Measurements from ENCODE around the gene SLC2A5.
"Not testable (repeated sequence)": the region's sequence is repeated elsewhere in the genome, so short reads cannot be mapped to it uniquely, and the experiment has no call there.

Gene SLC2A5

GRCh38 chr1:9095818-9096217 lies 26.4 kb upstream of the SLC2A5 start:
- Histone ChIP-seq H2AK5ac (ENCODE audit: low read length, severe bottlenecking) (no peak overlapping the region), H3K14ac (ENCODE audit: low read length in 2 of 2) (no peak overlapping the region), H3K4ac (ENCODE audit: low read depth in 1 of 2, low read length in 2 of 2) (no peak overlapping the region), H2BK120ac (ENCODE audit: low read depth, low read length) (no peak overlapping the region), H3K18ac (ENCODE audit: low read depth in 1 of 2, low read length in 2 of 2) (no peak overlapping the region), H3K27ac (ENCODE audit: low read length, poor library complexity, severe bottlenecking) (no peak overlapping the region), H3K4me3 (ENCODE audit: insufficient read depth in 1 of 2, low read depth in 1 of 2, low read length in 2 of 2) (no peak overlapping the region), H2BK12ac (ENCODE audit: low read length in 2 of 2) (no peak overlapping the region), H3K4me1 (ENCODE audit: control insufficient read depth, insufficient read depth, low read depth, low read length) (peaks cover 10% of the 10 kb centered on the region), H2BK15ac (ENCODE audit: low read depth, poor library complexity, severe bottlenecking) (no peak overlapping the region), H3K9me3 (ENCODE audit: control insufficient read depth, low read length) (peaks cover 8% of the 10 kb centered on the region), H4K91ac (ENCODE audit: low read length) (no peak overlapping the region), H2AFZ (ENCODE audit: low read depth, low read length) (no peak overlapping the region), H3K4me2 (ENCODE audit: low read length, poor library complexity, severe bottlenecking) (no peak overlapping the region), H3K9ac (ENCODE audit: low read length) (no peak overlapping the region), H2BK5ac (ENCODE audit: low read depth, low read length, poor library complexity, severe bottlenecking) (no peak overlapping the region), H4K8ac (ENCODE audit: low read length) (no peak overlapping the region), H3K36me3 (ENCODE audit: control insufficient read depth in 1 of 2, insufficient read depth in 2 of 2, low read depth in 1 of 2, low read length in 2 of 2) (no peaks in the 10 kb centered on the region), H3K79me1 (replicated peaks; ENCODE audit: low read length, poor library complexity, severe bottlenecking) (no peaks in the 10 kb centered on the region), H3K27me3 (ENCODE audit: control insufficient read depth in 1 of 2, insufficient read depth in 1 of 2, low read length in 2 of 2) (peaks cover 9 to 16% of the 10 kb centered on the region in 2 experiments), H3K23ac (ENCODE audit: low read length in 2 of 2) (no peak overlapping the region)
- no CpG with 5 or more reads among the region's 2 CpGs for WGBS
- DNase-seq, result no peak

GRCh38 chr1:9093996-9094595 lies 24.7 kb upstream of the SLC2A5 start:
- not testable (repeated sequence) for H3K9ac ChIP-seq (ENCODE audit: low read length); H3K79me1 ChIP-seq (replicated peaks; ENCODE audit: low read length, poor library complexity, severe bottlenecking); H4K91ac ChIP-seq (ENCODE audit: low read length); H2AFZ ChIP-seq (ENCODE audit: low read depth, low read length); H2BK15ac ChIP-seq (ENCODE audit: low read depth, poor library complexity, severe bottlenecking); H4K8ac ChIP-seq (ENCODE audit: low read length); H2BK5ac ChIP-seq (ENCODE audit: low read depth, low read length, poor library complexity, severe bottlenecking); DNase-seq; H3K9me3 ChIP-seq (ENCODE audit: control insufficient read depth, low read length); H3K4me2 ChIP-seq (ENCODE audit: low read length, poor library complexity, severe bottlenecking); H2AK5ac ChIP-seq (ENCODE audit: low read length, severe bottlenecking); H3K18ac ChIP-seq (ENCODE audit: low read depth in 1 of 2, low read length in 2 of 2); H3K4me3 ChIP-seq (ENCODE audit: insufficient read depth in 1 of 2, low read depth in 1 of 2, low read length in 2 of 2); H3K27ac ChIP-seq (ENCODE audit: low read length, poor library complexity, severe bottlenecking); H3K23ac ChIP-seq (ENCODE audit: low read length in 2 of 2); H3K36me3 ChIP-seq (ENCODE audit: control insufficient read depth in 1 of 2, insufficient read depth in 2 of 2, low read depth in 1 of 2, low read length in 2 of 2); H3K4ac ChIP-seq (ENCODE audit: low read depth in 1 of 2, low read length in 2 of 2); H3K14ac ChIP-seq (ENCODE audit: low read length in 2 of 2); H2BK12ac ChIP-seq (ENCODE audit: low read length in 2 of 2); H2BK120ac ChIP-seq (ENCODE audit: low read depth, low read length); H3K4me1 ChIP-seq (ENCODE audit: control insufficient read depth, insufficient read depth, low read depth, low read length)
- peaks cover 16 to 21% of the 10 kb centered on the region in 2 experiments for H3K27me3 ChIP-seq (ENCODE audit: control insufficient read depth in 1 of 2, insufficient read depth in 1 of 2, low read length in 2 of 2)
- 91% methylated on average over 18 of the region's 18 CpGs for WGBS

GRCh38 chr1:9093581-9093980 lies 24.1 kb upstream of the SLC2A5 start:
- Histone ChIP-seq H3K4me1 (ENCODE audit: control insufficient read depth, insufficient read depth, low read depth, low read length) (no peaks in the 10 kb centered on the region), H2BK120ac (ENCODE audit: low read depth, low read length) (no peak overlapping the region), H2BK5ac (ENCODE audit: low read depth, low read length, poor library complexity, severe bottlenecking) (no peak overlapping the region), H3K4me3 (ENCODE audit: insufficient read depth in 1 of 2, low read depth in 1 of 2, low read length in 2 of 2) (no peak overlapping the region), H3K14ac (ENCODE audit: low read length in 2 of 2) (no peak overlapping the region), H3K79me1 (replicated peaks; ENCODE audit: low read length, poor library complexity, severe bottlenecking) (no peaks in the 10 kb centered on the region), H3K23ac (ENCODE audit: low read length in 2 of 2) (no peak overlapping the region), H3K9me3 (ENCODE audit: control insufficient read depth, low read length) (peaks cover 8% of the 10 kb centered on the region), H4K8ac (ENCODE audit: low read length) (no peak overlapping the region), H2AFZ (ENCODE audit: low read depth, low read length) (no peak overlapping the region), H3K9ac (ENCODE audit: low read length) (no peak overlapping the region), H3K27ac (ENCODE audit: low read length, poor library complexity, severe bottlenecking) (no peak overlapping the region), H3K27me3 (ENCODE audit: control insufficient read depth in 1 of 2, insufficient read depth in 1 of 2, low read length in 2 of 2) (peaks cover 18 to 25% of the 10 kb centered on the region in 2 experiments), H3K4ac (ENCODE audit: low read depth in 1 of 2, low read length in 2 of 2) (no peak overlapping the region), H2BK12ac (ENCODE audit: low read length in 2 of 2) (no peak overlapping the region), H3K4me2 (ENCODE audit: low read length, poor library complexity, severe bottlenecking) (no peak overlapping the region), H3K18ac (ENCODE audit: low read depth in 1 of 2, low read length in 2 of 2) (no peak overlapping the region), H3K36me3 (ENCODE audit: control insufficient read depth in 1 of 2, insufficient read depth in 2 of 2, low read depth in 1 of 2, low read length in 2 of 2) (no peaks in the 10 kb centered on the region), H2AK5ac (ENCODE audit: low read length, severe bottlenecking) (no peak overlapping the region), H4K91ac (ENCODE audit: low read length) (no peak overlapping the region), H2BK15ac (ENCODE audit: low read depth, poor library complexity, severe bottlenecking) (no peak overlapping the region)
- 79% methylated on average over 6 of the region's 6 CpGs for WGBS
- DNase-seq, result no peak

GRCh38 chr1:9093091-9093490 lies 23.7 kb upstream of the SLC2A5 start:
- Histone ChIP-seq H3K14ac (ENCODE audit: low read length in 2 of 2) (no peak overlapping the region), H3K4me2 (ENCODE audit: low read length, poor library complexity, severe bottlenecking) (no peak overlapping the region), H3K27me3 (ENCODE audit: control insufficient read depth in 1 of 2, insufficient read depth in 1 of 2, low read length in 2 of 2) (peaks cover 18 to 25% of the 10 kb centered on the region in 2 experiments), H3K9ac (ENCODE audit: low read length) (no peak overlapping the region), H3K36me3 (ENCODE audit: control insufficient read depth in 1 of 2, insufficient read depth in 2 of 2, low read depth in 1 of 2, low read length in 2 of 2) (no peaks in the 10 kb centered on the region), H4K8ac (ENCODE audit: low read length) (no peak overlapping the region), H2BK15ac (ENCODE audit: low read depth, poor library complexity, severe bottlenecking) (no peak overlapping the region), H2AFZ (ENCODE audit: low read depth, low read length) (no peak overlapping the region), H2BK120ac (ENCODE audit: low read depth, low read length) (no peak overlapping the region), H3K18ac (ENCODE audit: low read depth in 1 of 2, low read length in 2 of 2) (no peak overlapping the region), H2AK5ac (ENCODE audit: low read length, severe bottlenecking) (no peak overlapping the region), H3K79me1 (replicated peaks; ENCODE audit: low read length, poor library complexity, severe bottlenecking) (no peaks in the 10 kb centered on the region), H2BK12ac (ENCODE audit: low read length in 2 of 2) (no peak overlapping the region), H4K91ac (ENCODE audit: low read length) (no peak overlapping the region), H2BK5ac (ENCODE audit: low read depth, low read length, poor library complexity, severe bottlenecking) (no peak overlapping the region), H3K4me1 (ENCODE audit: control insufficient read depth, insufficient read depth, low read depth, low read length) (no peaks in the 10 kb centered on the region), H3K23ac (ENCODE audit: low read length in 2 of 2) (no peak overlapping the region), H3K27ac (ENCODE audit: low read length, poor library complexity, severe bottlenecking) (no peak overlapping the region), H3K9me3 (ENCODE audit: control insufficient read depth, low read length) (peaks cover 8% of the 10 kb centered on the region), H3K4ac (ENCODE audit: low read depth in 1 of 2, low read length in 2 of 2) (no peak overlapping the region), H3K4me3 (ENCODE audit: insufficient read depth in 1 of 2, low read depth in 1 of 2, low read length in 2 of 2) (no peak overlapping the region)
- 97% methylated on average over 6 of the region's 6 CpGs for WGBS
- DNase-seq, result no peak
